Measurements from ENCODE around the gene SMAD7.

DNA sequence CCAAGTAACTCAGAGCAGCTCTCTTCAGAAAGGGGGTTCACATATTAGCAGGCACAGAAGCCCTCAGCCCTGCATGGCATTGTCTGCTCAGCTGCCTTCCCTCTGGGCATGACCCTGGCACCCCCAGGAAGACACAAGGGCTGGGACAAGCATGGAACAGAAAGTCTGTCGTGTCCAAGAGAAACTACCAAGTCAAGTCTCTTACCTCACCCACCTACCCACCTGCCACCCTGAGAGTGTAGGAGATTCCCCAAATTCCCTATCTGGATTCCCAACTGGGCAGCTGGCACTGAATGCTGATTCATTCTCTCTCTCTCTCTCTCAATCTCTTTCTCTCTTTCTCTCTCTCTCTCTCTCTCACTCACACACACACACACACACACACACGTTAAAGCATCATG is 21.6 kb downstream of the SMAD7 start:
- TF ChIP-seq, protein P1, sequence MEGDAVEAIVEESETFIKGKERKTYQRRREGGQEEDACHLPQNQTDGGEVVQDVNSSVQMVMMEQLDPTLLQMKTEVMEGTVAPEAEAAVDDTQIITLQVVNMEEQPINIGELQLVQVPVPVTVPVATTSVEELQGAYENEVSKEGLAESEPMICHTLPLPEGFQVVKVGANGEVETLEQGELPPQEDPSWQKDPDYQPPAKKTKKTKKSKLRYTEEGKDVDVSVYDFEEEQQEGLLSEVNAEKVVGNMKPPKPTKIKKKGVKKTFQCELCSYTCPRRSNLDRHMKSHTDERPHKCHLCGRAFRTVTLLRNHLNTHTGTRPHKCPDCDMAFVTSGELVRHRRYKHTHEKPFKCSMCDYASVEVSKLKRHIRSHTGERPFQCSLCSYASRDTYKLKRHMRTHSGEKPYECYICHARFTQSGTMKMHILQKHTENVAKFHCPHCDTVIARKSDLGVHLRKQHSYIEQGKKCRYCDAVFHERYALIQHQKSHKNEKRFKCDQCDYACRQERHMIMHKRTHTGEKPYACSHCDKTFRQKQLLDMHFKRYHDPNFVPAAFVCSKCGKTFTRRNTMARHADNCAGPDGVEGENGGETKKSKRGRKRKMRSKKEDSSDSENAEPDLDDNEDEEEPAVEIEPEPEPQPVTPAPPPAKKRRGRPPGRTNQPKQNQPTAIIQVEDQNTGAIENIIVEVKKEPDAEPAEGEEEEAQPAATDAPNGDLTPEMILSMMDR (IDR thresholded peaks at IDR 0.05) = no peak
- TF ChIP-seq POLR2AphosphoS5 (IDR thresholded peaks at IDR 0.05; ENCODE audit: insufficient read depth in 1 of 2, low read depth in 1 of 2) = no peak

All from vagina (tissue), 2 donors.